ENCODE measurements around the gene TMPRSS9. TPM values are rescaled to one million over a fixed set of nuclear protein-coding genes. Genes with fewer than 3 reads are reported as not detected.

TMPRSS9 gene
- total and polyA plus RNA-seq, 10 donors: 0.70 to 4.3 (median 2.7) TPM

GRCh38 chr19:2362970-2363300 lies 2.9 kb downstream of the TMPRSS9 start:
- TF ChIP-seq CTCF (IDR thresholded peaks at IDR 0.05 in 8 of 11, conservative IDR thresholded peaks at IDR 0.05 in 3 of 11) (no peak), POLR2AphosphoS5 (IDR thresholded peaks at IDR 0.05) (no peak)
- intact Hi-C loops (cut with DNase I; ENCODE audit: low total_unique reads): no loop called here

GRCh38 chr19:2363419-2363818 lies 3.4 kb downstream of the TMPRSS9 start:
- H3K27me3 ChIP-seq (replicated peaks in 1 of 7): peaks cover 0 to 61% (median 26%) of the 10 kb centered on the region in 7 donors
- H3K36me3 ChIP-seq: no peaks in the 10 kb centered on the region
- no peak overlapping the region for H3K27ac ChIP-seq
- peaks cover 0 to 4% (median 0%) of the 10 kb centered on the region in 8 donors for H3K9me3 ChIP-seq
- intact Hi-C loops (cut with DNase I; ENCODE audit: low total_unique reads): no loop called here
- WGBS, 5 donors: 75 to 90% (median 88%) methylated on average over 17 of the region's 17 CpGs
- no peak for DNase-seq
- no peak overlapping the region for H3K4me3 ChIP-seq
- H3K4me1 ChIP-seq: peaks cover 0 to 16% (median 0%) of the 10 kb centered on the region in 6 donors
- TF ChIP-seq POLR2A (IDR thresholded peaks at IDR 0.05) (no peak), POLR2AphosphoS5 (IDR thresholded peaks at IDR 0.05) (no peak), CTCF (IDR thresholded peaks at IDR 0.05 in 8 of 11, conservative IDR thresholded peaks at IDR 0.05 in 3 of 11) (no peak)

More at GRCh38 chr19:2362970-2363300, 2.9 kb downstream of the TMPRSS9 start:
- H3K9me3 ChIP-seq: peaks cover 0 to 4% (median 0%) of the 10 kb centered on the region in 8 donors
- H3K36me3 ChIP-seq: no peaks in the 10 kb centered on the region
- peaks cover 0 to 61% (median 26%) of the 10 kb centered on the region in 7 donors for H3K27me3 ChIP-seq (replicated peaks in 1 of 7)
- no peak for DNase-seq
- peaks cover 0 to 16% (median 0%) of the 10 kb centered on the region in 6 donors for H3K4me1 ChIP-seq
- WGBS, 5 donors: 85 to 90% (median 89%) methylated on average over 15 of the region's 15 CpGs
- H3K4me3 ChIP-seq: no peak overlapping the region
- no peak overlapping the region for H3K27ac ChIP-seq

GRCh38 chr19:2365201-2365970 lies 5.3 kb downstream of the TMPRSS9 start:
- H3K9me3 ChIP-seq: peaks cover 0 to 16% (median 6%) of the 10 kb centered on the region in 8 donors
- no peak overlapping the region for H3K4me3 ChIP-seq
- WGBS, 5 donors: 25 to 34% (median 31%) methylated on average over 10 of the region's 10 CpGs
- TF ChIP-seq CTCF (IDR thresholded peaks at IDR 0.05 in 8 of 11, conservative IDR thresholded peaks at IDR 0.05 in 3 of 11) (no peak), POLR2A (IDR thresholded peaks at IDR 0.05) (no peak), POLR2AphosphoS5 (IDR thresholded peaks at IDR 0.05) (no peak)
- no peak for DNase-seq
- intact Hi-C loops (cut with DNase I; ENCODE audit: low total_unique reads): no loop called here
- no peak overlapping the region for H3K27ac ChIP-seq
- peaks cover 0 to 11% (median 0%) of the 10 kb centered on the region in 6 donors for H3K4me1 ChIP-seq
- no peaks in the 10 kb centered on the region for H3K36me3 ChIP-seq
- peaks cover 0 to 59% (median 20%) of the 10 kb centered on the region in 7 donors for H3K27me3 ChIP-seq (replicated peaks in 1 of 7)

GRCh38 chr19:2371656-2372055 lies 11.6 kb downstream of the TMPRSS9 start:
- 71 to 82% (median 76%) methylated on average over 16 of the region's 16 CpGs for WGBS, 5 donors
- peaks cover 0 to 14% (median 6%) of the 10 kb centered on the region in 8 donors for H3K9me3 ChIP-seq

More at GRCh38 chr19:2371656-2372055, 11.6 kb downstream of the TMPRSS9 start:
- Histone ChIP-seq H3K27me3 (replicated peaks in 1 of 7) (peaks cover 0 to 25% (median 0%) of the 10 kb centered on the region in 7 donors), H3K27ac (no peak overlapping the region), H3K36me3 (no peaks in the 10 kb centered on the region), H3K4me1 (no peaks in the 10 kb centered on the region), H3K4me3 (no peak overlapping the region)
- DNase-seq: no peak
- TF ChIP-seq POLR2A (IDR thresholded peaks at IDR 0.05) (no peak), CTCF (IDR thresholded peaks at IDR 0.05 in 8 of 11, conservative IDR thresholded peaks at IDR 0.05 in 3 of 11) (no peak), POLR2AphosphoS5 (IDR thresholded peaks at IDR 0.05) (no peak)
- intact Hi-C loops (cut with DNase I; ENCODE audit: low total_unique reads): no loop called here
